NCI-H524 treated with DMSO at 0.1 percent for 48 hours (cell line): ENCODE results near the gene PLXNC1.
A peak's percentile ranks its signal among the peaks of the same experiment; 100 is the strongest.

ENCODE experiments used
- DNase-seq: peaks from one replicate; lab custom pipeline; 2025; lab: John Stamatoyannopoulos, UW

The PLXNC1 gene

GRCh38 chr12:94239332-94239993 is 91.1 kb downstream of the PLXNC1 start:
- DNase-seq = no peak

GRCh38 chr12:94240171-94240570 is 91.8 kb downstream of the PLXNC1 start:
- DNase-seq = no peak

- no peak for DNase-seq
These were observed 94.5 kb downstream of the PLXNC1 start for GRCh38 chr12:94242901-94243300.

- no peak for DNase-seq
These were observed 96.1 kb downstream of the PLXNC1 start for GRCh38 chr12:94244165-94245133.

GRCh38 chr12:94245631-94246383 is 97.4 kb downstream of the PLXNC1 start:
- no peak for DNase-seq

- DNase-seq = no peak
These were observed 98.9 kb downstream of the PLXNC1 start for GRCh38 chr12:94247246-94247645.

- no peak for DNase-seq
These were observed 100.2 kb downstream of the PLXNC1 start for GRCh38 chr12:94248582-94248981.

- DNase-seq = no peak
These were observed 101.8 kb downstream of the PLXNC1 start for GRCh38 chr12:94250130-94250529.

- no peak for DNase-seq
These were observed 105.9 kb downstream of the PLXNC1 start for GRCh38 chr12:94254270-94254669.

- DNase-seq = no peak
These were observed 106.6 kb downstream of the PLXNC1 start for GRCh38 chr12:94255006-94255405.

- DNase-seq = no peak
These were observed 107.1 kb downstream of the PLXNC1 start for GRCh38 chr12:94255428-94255827.

- no peak for DNase-seq
These were observed 110.2 kb downstream of the PLXNC1 start for GRCh38 chr12:94258593-94258992.

GRCh38 chr12:94260017-94260416 is 111.6 kb downstream of the PLXNC1 start:
- no peak for DNase-seq

GRCh38 chr12:94260717-94261116 is 112.3 kb downstream of the PLXNC1 start:
- DNase-seq = no peak

GRCh38 chr12:94261119-94261518 is 112.7 kb downstream of the PLXNC1 start:
- DNase-seq = no peak

- DNase-seq = no peak
These were observed 113.4 kb downstream of the PLXNC1 start for GRCh38 chr12:94261786-94262185.

- peak; percentile 81 for DNase-seq
These were observed 114.0 kb downstream of the PLXNC1 start for GRCh38 chr12:94262228-94263010.

GRCh38 chr12:94263011-94263811 is 114.8 kb downstream of the PLXNC1 start:
- DNase-seq = no peak

- no peak for DNase-seq
These were observed 115.7 kb downstream of the PLXNC1 start for GRCh38 chr12:94263905-94264561.
